Measurements from ENCODE around the gene PDIA5. TPM values are rescaled to one million over a fixed set of nuclear protein-coding genes. Genes with fewer than 3 reads are reported as not detected.
A peak's percentile ranks its signal among the peaks of the same experiment; 100 is the strongest.

Gene PDIA5
- total RNA-seq, 1 experiment from 2014 or later = 50.8 TPM

DNA sequence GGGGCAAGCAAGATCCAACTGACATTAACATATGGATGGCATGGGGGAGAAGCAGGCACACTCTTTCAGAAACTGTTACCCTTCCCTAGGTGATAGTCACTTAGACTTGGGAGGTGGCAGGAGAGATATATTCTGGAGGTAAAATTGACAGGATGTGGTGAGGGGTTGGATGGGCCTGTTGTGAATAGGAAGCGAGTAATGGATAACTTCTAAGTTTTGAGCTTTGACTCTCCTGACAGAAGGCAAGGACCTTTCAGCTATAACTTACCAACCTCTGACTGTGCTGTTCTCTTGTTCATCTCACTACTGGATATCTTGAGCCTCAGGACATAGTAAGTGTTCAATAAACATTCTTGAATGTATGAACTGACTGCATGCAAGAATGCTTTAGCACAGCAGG, 1.9 kb upstream of the PDIA5 start:
- ATAC-seq = no peak
- no peak overlapping the region for H3K4me2 ChIP-seq (ENCODE audit: low read length)
- no peak overlapping the region for H3K27ac ChIP-seq (ENCODE audit: low read depth, low read length)
- H3K9me3 ChIP-seq (ENCODE audit: control insufficient read depth in 1 of 2, insufficient read depth in 1 of 2, low read depth in 1 of 2, low read length in 2 of 2) = no peaks in the 10 kb centered on the region
- no peaks in the 10 kb centered on the region for H3K9me2 ChIP-seq (ENCODE audit: insufficient read depth)
- TF ChIP-seq FOSL1 (IDR thresholded peaks at IDR 0.05; ENCODE audit: low read depth) (no peak), ZNF274 (IDR thresholded peaks at IDR 0.05; ENCODE audit: low read depth, low read length) (no peak)
- ChIA-PET RAD21 (ENCODE audit: low non-redundant PET in 1 of 2, low total read pairs in 2 of 2, uncharacterized antibody in 2 of 2, unreplicated experiment in 2 of 2) (no interaction called here), CTCF (no interaction called here), POLR2A (no interaction called here)
- no peak overlapping the region for H3K4me3 ChIP-seq (replicated peaks in 1 of 2; ENCODE audit: low read depth in 1 of 2, low read length in 2 of 2)
- H3K4me1 ChIP-seq (ENCODE audit: control insufficient read depth in 1 of 2, insufficient read depth in 2 of 2, low read length in 2 of 2) = peaks cover 7 to 23% of the 10 kb centered on the region in 2 experiments; a peak in 3 of 4 replicates
- H3K27me3 ChIP-seq (ENCODE audit: insufficient read depth, low read length) = no peaks in the 10 kb centered on the region
- no peak overlapping the region for H2AFZ ChIP-seq (ENCODE audit: low read depth, low read length, poor library complexity, severe bottlenecking)
- H4K20me1 ChIP-seq (ENCODE audit: insufficient read depth) = no peaks in the 10 kb centered on the region; the same call in 1 of the 2 replicates
- DNase-seq (ENCODE audit: low read depth, low spot score) = no peak
- H3K79me2 ChIP-seq (ENCODE audit: insufficient read depth, low read length) = peaks cover 31% of the 10 kb centered on the region
- no TSS peak for BruUV-seq (replicated peaks)
- no peak overlapping the region for H3K9ac ChIP-seq (ENCODE audit: low read length)
- intact Hi-C loops (cut with micrococcal nuclease) = no loop called here
- H3K36me3 ChIP-seq (ENCODE audit: control insufficient read depth in 1 of 2, insufficient read depth in 2 of 2, low read length in 2 of 2) = no peaks in the 10 kb centered on the region

GRCh38 chr3:123066599-123066895, 278 bp upstream of the PDIA5 start:
- peaks cover 6% of the 10 kb centered on the region; the same call in 1 of the 2 replicates for H4K20me1 ChIP-seq (ENCODE audit: insufficient read depth)
- H3K4me1 ChIP-seq (ENCODE audit: control insufficient read depth in 1 of 2, insufficient read depth in 2 of 2, low read length in 2 of 2) = peaks cover 7 to 30% of the 10 kb centered on the region in 2 experiments; a peak in 3 of 4 replicates
- TF ChIP-seq ELF1 (IDR thresholded peaks at IDR 0.05; ENCODE audit: borderline replicate concordance, low read depth) (no peak), EGR1 (IDR thresholded peaks at IDR 0.05; ENCODE audit: low read depth) (no peak), POLR2A (IDR thresholded peaks at IDR 0.05; ENCODE audit: borderline replicate concordance, extremely low read depth, insufficient read depth, insufficient read length) (no peak), SRF (IDR thresholded peaks at IDR 0.05; ENCODE audit: low read depth) (no peak), SP1 (IDR thresholded peaks at IDR 0.05; ENCODE audit: low read depth) (no peak), JUND (IDR thresholded peaks at IDR 0.05) (no peak), MAX (IDR thresholded peaks at IDR 0.05) (no peak), TCF7L2 (IDR thresholded peaks at IDR 0.05; ENCODE audit: borderline replicate concordance, extremely low read depth, insufficient read depth, insufficient read length) (no peak), POLR2AphosphoS5 (IDR thresholded peaks at IDR 0.05; ENCODE audit: low read depth, low read length) (no peak), YY1 (IDR thresholded peaks at IDR 0.05; ENCODE audit: extremely low read depth, insufficient replicate concordance, low read depth, low read length) (no peak), CTCF (IDR thresholded peaks at IDR 0.05 in 2 of 3, conservative IDR thresholded peaks at IDR 0.05 in 1 of 3; ENCODE audit: borderline replicate concordance in 1 of 3, insufficient read depth in 1 of 3, low read depth in 2 of 3, low read length in 2 of 3) (no peak)
- H3K9me2 ChIP-seq (ENCODE audit: insufficient read depth) = no peaks in the 10 kb centered on the region
- no peak overlapping the region for H3K27ac ChIP-seq (ENCODE audit: low read depth, low read length)
- peak overlapping the region; percentile 92 for H3K9ac ChIP-seq (ENCODE audit: low read length)
- POLR2A ChIA-PET = interaction anchor here (0.7 to 2.4 kb wide), 3 partner anchors 9 to 273 kb away, joined by 3 to 8 read pairs (median 4); partner anchors contain the start of gene HSPBAP1
- peak overlapping the region; percentile 87 for H3K4me2 ChIP-seq (ENCODE audit: low read length)
- no peaks in the 10 kb centered on the region for H3K27me3 ChIP-seq (ENCODE audit: insufficient read depth, low read length)
- H3K36me3 ChIP-seq (ENCODE audit: control insufficient read depth in 1 of 2, insufficient read depth in 2 of 2, low read length in 2 of 2) = no peaks in the 10 kb centered on the region
- RAD21 ChIA-PET (ENCODE audit: low non-redundant PET in 1 of 2, low total read pairs in 2 of 2, uncharacterized antibody in 2 of 2, unreplicated experiment in 2 of 2) = interaction anchor here in 1 of 2 experiments (1.1 kb wide), 1 partner anchor 9 kb away, joined by 3 read pairs; no protein-coding TSS in a partner anchor
- CTCF ChIA-PET = interaction anchor here (0.9 kb wide), 1 partner anchor 38 kb away, joined by 3 read pairs; no protein-coding TSS in a partner anchor
- intact Hi-C loops (cut with micrococcal nuclease) = no loop called here
- peak overlapping the region; percentile 37 for H2AFZ ChIP-seq (ENCODE audit: low read depth, low read length, poor library complexity, severe bottlenecking)
- DNase-seq (ENCODE audit: low read depth, low spot score) = no peak
- peaks cover 47% of the 10 kb centered on the region for H3K79me2 ChIP-seq (ENCODE audit: insufficient read depth, low read length)
- H3K9me3 ChIP-seq (ENCODE audit: control insufficient read depth in 1 of 2, insufficient read depth in 1 of 2, low read depth in 1 of 2, low read length in 2 of 2) = no peaks in the 10 kb centered on the region
- H3K4me3 ChIP-seq (replicated peaks in 1 of 2; ENCODE audit: low read depth in 1 of 2, low read length in 2 of 2) = peak overlapping the region; percentile 74 to 92
- ATAC-seq = peak; percentile 13
- BruUV-seq (replicated peaks) = no TSS peak

All from HCT116 (cell line).